ENCODE results near the gene LARGE1. TPM values are rescaled to one million over a fixed set of nuclear protein-coding genes. Genes with fewer than 3 reads are reported as not detected.

The LARGE1 gene
- total and polyA plus RNA-seq, 11 donors = 31.2 to 211 (median 129) TPM

DNA sequence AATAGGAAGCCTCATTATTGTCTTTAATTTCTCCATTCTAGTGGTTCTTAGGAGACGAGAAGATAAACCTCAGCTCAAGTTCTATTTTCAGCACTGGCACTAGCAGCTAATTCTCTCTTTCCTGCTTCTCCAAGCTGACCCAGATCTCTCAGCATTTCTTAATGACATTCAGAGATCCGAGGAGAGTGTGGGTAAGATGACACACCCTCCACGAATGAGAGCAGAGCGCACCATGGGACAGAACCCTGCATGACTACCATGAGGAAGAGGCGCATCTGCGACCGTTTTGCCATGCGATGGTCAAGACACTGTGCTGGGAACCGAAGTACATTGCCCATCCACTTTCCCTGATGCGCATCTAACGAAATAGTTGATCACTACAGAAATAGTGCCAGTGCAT lies 241.8 kb downstream of the LARGE1 start:
- H3K4me3 ChIP-seq = no peak overlapping the region
- H3K4me1 ChIP-seq = peaks cover 0 to 35% (median 10%) of the 10 kb centered on the region in 12 donors
- 72 to 78% (median 77%) methylated on average over 11 of the region's 11 CpGs for WGBS, 4 donors
- H3K9me3 ChIP-seq = peaks cover 0 to 6% (median 0%) of the 10 kb centered on the region in 12 donors
- intact Hi-C loops (cut with DNase I) = no loop called here
- no peaks in the 10 kb centered on the region for H3K27me3 ChIP-seq
- DNase-seq (no peak), ATAC-seq (no peak)
- no peaks in the 10 kb centered on the region for H3K36me3 ChIP-seq
- TF ChIP-seq, protein P1, sequence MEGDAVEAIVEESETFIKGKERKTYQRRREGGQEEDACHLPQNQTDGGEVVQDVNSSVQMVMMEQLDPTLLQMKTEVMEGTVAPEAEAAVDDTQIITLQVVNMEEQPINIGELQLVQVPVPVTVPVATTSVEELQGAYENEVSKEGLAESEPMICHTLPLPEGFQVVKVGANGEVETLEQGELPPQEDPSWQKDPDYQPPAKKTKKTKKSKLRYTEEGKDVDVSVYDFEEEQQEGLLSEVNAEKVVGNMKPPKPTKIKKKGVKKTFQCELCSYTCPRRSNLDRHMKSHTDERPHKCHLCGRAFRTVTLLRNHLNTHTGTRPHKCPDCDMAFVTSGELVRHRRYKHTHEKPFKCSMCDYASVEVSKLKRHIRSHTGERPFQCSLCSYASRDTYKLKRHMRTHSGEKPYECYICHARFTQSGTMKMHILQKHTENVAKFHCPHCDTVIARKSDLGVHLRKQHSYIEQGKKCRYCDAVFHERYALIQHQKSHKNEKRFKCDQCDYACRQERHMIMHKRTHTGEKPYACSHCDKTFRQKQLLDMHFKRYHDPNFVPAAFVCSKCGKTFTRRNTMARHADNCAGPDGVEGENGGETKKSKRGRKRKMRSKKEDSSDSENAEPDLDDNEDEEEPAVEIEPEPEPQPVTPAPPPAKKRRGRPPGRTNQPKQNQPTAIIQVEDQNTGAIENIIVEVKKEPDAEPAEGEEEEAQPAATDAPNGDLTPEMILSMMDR (IDR thresholded peaks at IDR 0.05) = no peak
- TF ChIP-seq POLR2A (IDR thresholded peaks at IDR 0.05) = no peak
- H3K27ac ChIP-seq = no peak overlapping the region

DNA sequence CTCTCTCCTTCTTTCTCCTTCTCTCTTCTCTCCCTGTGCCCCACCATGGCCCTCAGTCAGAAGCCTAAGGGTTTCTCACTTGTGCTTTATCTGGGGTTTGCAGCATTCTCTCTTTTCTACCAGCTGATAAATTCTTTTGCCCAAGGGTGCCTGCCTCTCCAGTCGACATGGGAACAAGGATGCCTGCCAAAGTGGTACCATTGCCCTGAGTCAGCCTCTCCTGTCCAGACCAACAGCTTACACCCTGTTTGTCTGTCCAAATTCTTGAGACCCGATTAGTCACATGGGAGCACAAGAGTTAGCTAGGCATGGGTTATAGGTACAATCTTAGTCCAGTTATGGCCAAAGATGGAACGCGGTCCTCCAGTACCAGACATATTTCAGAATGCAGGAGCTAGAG lies 242.7 kb downstream of the LARGE1 start:
- H3K36me3 ChIP-seq = no peaks in the 10 kb centered on the region
- intact Hi-C loops (cut with DNase I) = no loop called here
- TF ChIP-seq, protein P1 (IDR thresholded peaks at IDR 0.05) = no peak
- no peak for TF ChIP-seq POLR2A (IDR thresholded peaks at IDR 0.05)
- H3K9me3 ChIP-seq = no peaks in the 10 kb centered on the region
- H3K4me1 ChIP-seq = peaks cover 0 to 34% (median 10%) of the 10 kb centered on the region in 12 donors
- ATAC-seq = peak; percentile 57 to 90 (median 64)
- 44 to 57% (median 54%) methylated on average over 4 of the region's 4 CpGs for WGBS, 4 donors
- DNase-seq = peak in 1 of 5 donors; percentile 28
- H3K4me3 ChIP-seq = no peak overlapping the region
- H3K27me3 ChIP-seq = no peaks in the 10 kb centered on the region
- peak overlapping the region in 1 of 12 donors; percentile 17 for H3K27ac ChIP-seq

DNA sequence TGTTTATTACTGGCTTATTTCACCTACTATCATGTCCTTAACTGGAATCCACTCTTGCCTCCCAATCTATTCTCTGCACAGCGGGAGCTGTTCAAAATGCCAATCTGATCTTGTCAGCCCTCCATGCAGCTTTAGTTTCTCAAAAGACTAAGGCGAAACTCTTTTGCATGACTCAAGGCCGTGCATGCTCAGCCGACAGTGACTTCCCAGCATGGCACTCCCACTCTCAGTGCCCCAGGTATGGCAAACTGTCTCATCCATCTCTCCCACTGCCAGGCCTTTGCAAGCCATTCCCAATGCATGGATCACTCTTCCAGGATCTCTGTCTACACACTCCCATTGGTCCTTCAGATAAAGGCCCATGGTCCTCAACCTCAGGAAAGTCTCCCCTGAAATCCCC lies 245.9 kb downstream of the LARGE1 start:
- intact Hi-C loops (cut with DNase I) = no loop called here

DNA sequence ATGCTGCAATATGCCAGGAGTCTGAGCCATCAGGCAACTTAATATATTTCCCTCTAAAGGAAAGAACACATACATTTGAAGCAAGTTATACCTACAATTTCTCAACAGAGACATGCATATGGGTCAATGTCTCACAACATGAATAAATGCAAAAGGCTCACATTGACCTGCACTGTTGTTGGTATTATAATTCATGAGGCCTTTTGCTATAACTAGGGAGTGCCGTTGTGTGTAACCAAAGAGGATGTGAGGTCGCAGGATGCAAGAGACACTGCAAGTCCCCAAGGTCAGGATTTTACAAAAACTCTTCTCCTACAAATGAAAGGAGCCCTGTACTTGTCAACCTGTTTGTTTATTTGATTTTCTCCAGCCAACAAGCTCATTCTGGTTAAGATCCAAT lies 250.5 kb downstream of the LARGE1 start:
- intact Hi-C loops (cut with DNase I) = no loop called here
- H3K4me1 ChIP-seq = peaks cover 7 to 65% (median 40%) of the 10 kb centered on the region in 12 donors
- no peaks in the 10 kb centered on the region for H3K36me3 ChIP-seq
- WGBS, 4 donors = 49 to 61% (median 55%) methylated on average over 2 of the region's 2 CpGs
- no peak overlapping the region for H3K4me3 ChIP-seq
- TF ChIP-seq POLR2A (IDR thresholded peaks at IDR 0.05) = no peak
- TF ChIP-seq, protein P1 (IDR thresholded peaks at IDR 0.05) = no peak
- ATAC-seq (no peak), DNase-seq (no peak)
- H3K27me3 ChIP-seq = no peaks in the 10 kb centered on the region
- H3K27ac ChIP-seq = no peak overlapping the region
- H3K9me3 ChIP-seq = no peaks in the 10 kb centered on the region

More for the DNA sequence above, 245.9 kb downstream of the LARGE1 start:
- DNase-seq (no peak), ATAC-seq (no peak)
- no peak overlapping the region for H3K4me3 ChIP-seq
- TF ChIP-seq POLR2A (IDR thresholded peaks at IDR 0.05) = no peak
- TF ChIP-seq, protein P1 (IDR thresholded peaks at IDR 0.05) = no peak
- H3K36me3 ChIP-seq = no peaks in the 10 kb centered on the region
- H3K27me3 ChIP-seq = no peaks in the 10 kb centered on the region
- H3K27ac ChIP-seq = no peak overlapping the region
- whole genome bisulfite sequencing, 4 donors = 71 to 90% (median 79%) methylated on average over 4 of the region's 4 CpGs
- peaks cover 2 to 49% (median 18%) of the 10 kb centered on the region in 12 donors for H3K4me1 ChIP-seq
- H3K9me3 ChIP-seq = no peaks in the 10 kb centered on the region
